Lower lobe of right lung (tissue), 2 donors: ENCODE data around the gene DLEC1. TPM values are rescaled to one million over a fixed set of nuclear protein-coding genes. Genes with fewer than 3 reads are reported as not detected.

Source experiments
- ATAC-seq, 2 donors: fragments of 200-7000 bp; cut with Tn5 transposase; one replicate each; pipeline ENCODE4 v1.9.1; 2020 to 2022; ENCODE audit warnings: mild to moderate bottlenecking in 2 of 2, moderate library complexity in 2 of 2
- DNase-seq: peaks from one replicate; pipeline ENCODE4 v3.0.0-alpha.2; 2020
- H3K27ac ChIP-seq: fragments of 200-600 bp; one replicate; pipeline ENCODE4 v1.8.0; 2022
- H3K27me3 ChIP-seq: fragments of 200-600 bp; one replicate; pipeline ENCODE4 v1.8.0; 2022; ENCODE audit warnings: low read depth
- H3K36me3 ChIP-seq: fragments of 200-600 bp; one replicate; pipeline ENCODE4 v1.8.0; 2022; ENCODE audit warnings: mild to moderate bottlenecking
- H3K4me1 ChIP-seq: fragments of 200-600 bp; one replicate; pipeline ENCODE4 v1.8.0; 2022
- H3K4me3 ChIP-seq: fragments of 200-600 bp; one replicate; pipeline ENCODE4 v1.8.0; 2022; ENCODE audit warnings: mild to moderate bottlenecking
- H3K9me3 ChIP-seq: fragments of 200-600 bp; one replicate; pipeline ENCODE4 v1.8.0; 2022
- intact Hi-C: fragments of 100-400 bp; cut with DNase I; formaldehyde crosslinking; loops from one replicate; pipeline ENCODE4 v1.11.0; 2022
- total RNA-seq: library from RNA; stranded (reverse); fragmentation: NEBNext Ultra II Directional; extraction: Animal tissue kit (Norgen Biotek cat#: 25700); gene quantifications from one replicate; pipeline ENCODE4 v1.2.1, GENCODE V29; 2021
- TF ChIP-seq, protein P1 (sequence below): fragments of 200-600 bp; IDR thresholded peaks from one replicate; pipeline ENCODE4 v1.8.0; 2022; ENCODE audit warnings: antibody characterized with exemption, mild to moderate bottlenecking
- donor health status: DM: no; HTN: yes; CAD: no; lungs with severe emphysema.

DLEC1 gene
- total RNA-seq, 1 donor from 2014 or later: 15.0 TPM

GRCh38 chr3:38097446-38098375, 58.7 kb downstream of the DLEC1 start:
- Histone ChIP-seq H3K9me3 (no peaks in the 10 kb centered on the region), H3K4me1 (peaks cover 4% of the 10 kb centered on the region), H3K27ac (no peak overlapping the region), H3K36me3 (no peaks in the 10 kb centered on the region), H3K4me3 (no peak overlapping the region), H3K27me3 (no peaks in the 10 kb centered on the region)
- DNase-seq (no peak), ATAC-seq (no peak)
- intact Hi-C loops: no loop called here
- TF ChIP-seq, protein P1, sequence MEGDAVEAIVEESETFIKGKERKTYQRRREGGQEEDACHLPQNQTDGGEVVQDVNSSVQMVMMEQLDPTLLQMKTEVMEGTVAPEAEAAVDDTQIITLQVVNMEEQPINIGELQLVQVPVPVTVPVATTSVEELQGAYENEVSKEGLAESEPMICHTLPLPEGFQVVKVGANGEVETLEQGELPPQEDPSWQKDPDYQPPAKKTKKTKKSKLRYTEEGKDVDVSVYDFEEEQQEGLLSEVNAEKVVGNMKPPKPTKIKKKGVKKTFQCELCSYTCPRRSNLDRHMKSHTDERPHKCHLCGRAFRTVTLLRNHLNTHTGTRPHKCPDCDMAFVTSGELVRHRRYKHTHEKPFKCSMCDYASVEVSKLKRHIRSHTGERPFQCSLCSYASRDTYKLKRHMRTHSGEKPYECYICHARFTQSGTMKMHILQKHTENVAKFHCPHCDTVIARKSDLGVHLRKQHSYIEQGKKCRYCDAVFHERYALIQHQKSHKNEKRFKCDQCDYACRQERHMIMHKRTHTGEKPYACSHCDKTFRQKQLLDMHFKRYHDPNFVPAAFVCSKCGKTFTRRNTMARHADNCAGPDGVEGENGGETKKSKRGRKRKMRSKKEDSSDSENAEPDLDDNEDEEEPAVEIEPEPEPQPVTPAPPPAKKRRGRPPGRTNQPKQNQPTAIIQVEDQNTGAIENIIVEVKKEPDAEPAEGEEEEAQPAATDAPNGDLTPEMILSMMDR: no peak

- no peaks in the 10 kb centered on the region for H3K9me3 ChIP-seq
- no peak for ATAC-seq
- no peak overlapping the region for H3K27ac ChIP-seq
- no peak for DNase-seq
- no peaks in the 10 kb centered on the region for H3K27me3 ChIP-seq
- peaks cover 8% of the 10 kb centered on the region for H3K4me1 ChIP-seq
- H3K36me3 ChIP-seq: no peaks in the 10 kb centered on the region
- H3K4me3 ChIP-seq: no peak overlapping the region
- intact Hi-C loops: no loop called here
- TF ChIP-seq, protein P1: no peak
These were observed 59.3 kb downstream of the DLEC1 start for GRCh38 chr3:38098376-38098723.

- H3K36me3 ChIP-seq: no peaks in the 10 kb centered on the region
- ATAC-seq (peak; percentile 42 to 55), DNase-seq (no peak)
- peaks cover 8% of the 10 kb centered on the region for H3K4me1 ChIP-seq
- TF ChIP-seq, protein P1: no peak
- no peaks in the 10 kb centered on the region for H3K27me3 ChIP-seq
- H3K4me3 ChIP-seq: no peak overlapping the region
- H3K9me3 ChIP-seq: no peaks in the 10 kb centered on the region
- no peak overlapping the region for H3K27ac ChIP-seq
- intact Hi-C loops: no loop called here
These were observed 60.5 kb downstream of the DLEC1 start for GRCh38 chr3:38099518-38099917.

DNA sequence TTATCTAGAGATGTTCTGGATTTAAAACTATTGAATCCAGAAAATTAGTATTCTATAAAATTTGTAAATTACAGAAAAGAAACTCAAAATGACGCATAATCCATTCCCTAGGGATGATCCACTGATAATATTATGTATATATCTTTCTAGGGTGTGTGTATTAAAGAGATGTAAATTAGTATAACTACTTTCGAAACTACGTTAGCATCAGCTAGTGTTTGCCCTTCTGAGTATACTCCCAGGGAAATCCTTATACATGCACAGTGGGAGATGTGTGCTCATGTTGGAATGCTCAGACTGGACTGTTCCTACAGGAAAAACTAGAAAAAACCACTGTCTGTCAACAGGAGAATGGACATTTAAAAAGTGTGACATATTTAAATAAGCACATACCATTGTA, 61.5 kb downstream of the DLEC1 start:
- TF ChIP-seq, protein P1: no peak
- intact Hi-C loops: no loop called here
- H3K27ac ChIP-seq: no peak overlapping the region

DNA sequence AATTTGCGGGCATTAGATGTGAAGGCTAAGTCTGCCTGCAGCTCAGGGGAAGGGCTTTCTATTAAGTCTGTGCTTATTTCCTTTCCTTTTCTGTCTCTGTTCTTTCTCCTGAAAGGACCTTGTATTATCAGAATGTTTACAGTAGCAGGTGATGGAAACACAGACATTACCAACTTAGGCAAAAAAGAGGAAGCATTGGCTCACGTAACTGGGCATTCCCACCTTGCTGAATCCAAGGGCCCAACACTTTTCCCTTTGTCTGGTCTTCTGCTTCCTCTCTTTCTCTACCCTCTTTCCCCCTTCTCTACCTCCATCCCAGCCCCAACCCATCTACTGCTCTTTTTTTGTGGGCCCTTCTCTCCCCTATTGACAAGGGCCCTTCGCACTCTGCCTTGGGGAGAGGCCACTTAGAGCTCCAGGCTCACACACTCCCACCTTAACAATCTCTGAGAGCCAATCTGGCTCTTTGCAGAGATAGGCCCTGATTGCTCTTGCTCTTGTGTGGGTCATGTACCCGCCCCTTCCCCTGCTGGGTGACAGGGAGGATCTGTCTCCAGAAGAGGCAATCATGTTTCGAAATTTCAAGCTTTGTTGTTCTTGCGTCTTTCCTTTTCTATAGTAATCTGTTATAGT, 62.9 kb downstream of the DLEC1 start:
- Histone ChIP-seq H3K4me3 (no peak overlapping the region), H3K9me3 (no peaks in the 10 kb centered on the region), H3K27ac (no peak overlapping the region), H3K4me1 (peaks cover 8% of the 10 kb centered on the region), H3K27me3 (no peaks in the 10 kb centered on the region), H3K36me3 (no peaks in the 10 kb centered on the region)
- DNase-seq (no peak), ATAC-seq (peak; percentile 25 to 29)
- TF ChIP-seq, protein P1: no peak
- intact Hi-C loops: no loop called here

More for the DNA sequence above, 61.5 kb downstream of the DLEC1 start:
- peaks cover 8% of the 10 kb centered on the region for H3K4me1 ChIP-seq
- DNase-seq: no peak
- H3K27me3 ChIP-seq: no peaks in the 10 kb centered on the region
- no peak overlapping the region for H3K4me3 ChIP-seq
- ATAC-seq: no peak
- no peaks in the 10 kb centered on the region for H3K36me3 ChIP-seq
- no peaks in the 10 kb centered on the region for H3K9me3 ChIP-seq
